Caco-2 (cell line): ENCODE measurements around the gene CHD9. TPM values are rescaled to one million over a fixed set of nuclear protein-coding genes. Genes with fewer than 3 reads are reported as not detected.
"Not testable (repeated sequence)": the region's sequence is repeated elsewhere in the genome, so short reads cannot be mapped to it uniquely, and the experiment has no call there.

ENCODE experiments used
- BruUV-seq: library from RNA; stranded (reverse); fragments of 400-500 nt; replicated peaks from 2 replicates; lab custom pipeline; 2021; lab: Mats Ljungman, UMichigan
- CTCF ChIA-PET: fragments of 300-600 bp; sonication (Branson Sonifier 250); formaldehyde crosslinking; loops from one replicate; lab custom pipeline; 2022; ENCODE audit warnings: antibody characterized with exemption; lab: Charles Lee
- POLR2A ChIA-PET: fragments of 300-600 bp; sonication (Branson Sonifier 250); formaldehyde crosslinking; loops from one replicate; lab custom pipeline; 2022; ENCODE audit warnings: antibody characterized with exemption; lab: Charles Lee
- DNase-seq, 2 experiments: peaks; one replicate each; pipeline versions ENCODE4 v3.0.0 to v3.0.0-alpha.2; 2020 to 2022
- H3K27me3 ChIP-seq: replicated peaks from 2 replicates; pipeline ENCODE4 v1.6.0; 2011; ENCODE audit warnings: low read length; ENCODE audit not compliant: control insufficient read depth, insufficient read depth
- H3K36me3 ChIP-seq: 2 replicates; pipeline ENCODE4 v1.5.1; 2011; ENCODE audit warnings: low read length; ENCODE audit not compliant: control insufficient read depth, insufficient read depth
- H3K4me1 ChIP-seq: fragments of 250-450 bp; sonication (Bioruptor Pico); 2 replicates; pipeline ENCODE4 v1.5.1; 2020; ENCODE audit warnings: mild to moderate bottlenecking
- H3K4me3 ChIP-seq: 2 replicates; pipeline ENCODE4 v1.5.1; 2011; ENCODE audit warnings: low read depth, mild to moderate bottlenecking, control low read depth, low read length
- H3K9me3 ChIP-seq: fragments of 250-450 bp; sonication (Bioruptor Pico); 2 replicates; pipeline ENCODE4 v1.5.1; 2020; ENCODE audit warnings: mild to moderate bottlenecking, moderate library complexity
- H3K27ac Mint-ChIP-seq: one replicate; pipeline ENCODE4 v1.8.0; 2022; ENCODE audit warnings: mixed read lengths; ENCODE audit not compliant: unreplicated experiment
- H3K27me3 Mint-ChIP-seq: one replicate; pipeline ENCODE4 v1.8.0; 2022; ENCODE audit warnings: mixed read lengths; ENCODE audit not compliant: insufficient read depth, unreplicated experiment
- H3K36me3 Mint-ChIP-seq: one replicate; pipeline ENCODE4 v1.8.0; 2022; ENCODE audit warnings: mild to moderate bottlenecking, mixed read lengths; ENCODE audit not compliant: insufficient read depth, unreplicated experiment
- H3K4me1 Mint-ChIP-seq: one replicate; pipeline ENCODE4 v1.8.0; 2022; ENCODE audit warnings: low read depth, mixed read lengths; ENCODE audit not compliant: unreplicated experiment
- H3K4me3 Mint-ChIP-seq: one replicate; pipeline ENCODE4 v1.8.0; 2022; ENCODE audit warnings: mild to moderate bottlenecking, moderate library complexity, mixed read lengths; ENCODE audit not compliant: unreplicated experiment
- H3K9me3 Mint-ChIP-seq: one replicate; pipeline ENCODE4 v1.8.0; 2022; ENCODE audit warnings: mixed read lengths; ENCODE audit not compliant: unreplicated experiment
- CTCF ChIP-seq, 2 experiments: fragments of 200-600 bp in 1 of 2; IDR thresholded peaks; 1 replicate in 1 of 2; 2 replicates in 1 of 2; pipeline versions ENCODE4 v1.5.1 to v1.8.0; 2011 to 2022; ENCODE audit warnings: antibody characterized with exemption in 1 of 2, control low read depth in 1 of 2, inconsistent platforms in 1 of 2, low read depth in 1 of 2, low read length in 1 of 2, mild to moderate bottlenecking in 1 of 2, moderate library complexity in 1 of 2; ENCODE audit not compliant: insufficient read depth in 1 of 2, severe bottlenecking in 1 of 2, unreplicated experiment in 1 of 2
- intact Hi-C: fragments of 100-400 bp; cut with micrococcal nuclease; formaldehyde crosslinking; loops from one replicate; pipeline ENCODE4 v1.10.0; 2022; ENCODE audit not compliant: unreplicated experiment
- total RNA-seq: library from RNA; stranded (reverse); gene quantifications from 2 replicates; pipeline ENCODE4 v1.2.3, GENCODE V29; 2022

CHD9 gene
- total RNA-seq, 1 experiment from 2014 or later: 29.1 TPM

GRCh38 chr16:53262645-53263044 is 207.9 kb downstream of the CHD9 start:
- Mint-ChIP-seq H3K4me3 (no peak overlapping the region), H3K36me3 (peaks cover 14% of the 10 kb centered on the region), H3K27me3 (no peaks in the 10 kb centered on the region), H3K4me1 (no peaks in the 10 kb centered on the region), H3K27ac (no peak overlapping the region), H3K9me3 (no peaks in the 10 kb centered on the region)
- TF ChIP-seq CTCF (IDR thresholded peaks at IDR 0.05; ENCODE audit: insufficient read depth in 1 of 2, low read depth in 1 of 2, low read length in 1 of 2, severe bottlenecking in 1 of 2, unreplicated experiment in 1 of 2): no peak
- POLR2A ChIA-PET: no interaction called here
- BruUV-seq: no TSS peak
- intact Hi-C loops: no loop called here
- Histone ChIP-seq H3K36me3 (peaks cover 2% of the 10 kb centered on the region; the same call in 1 of the 2 replicates), H3K4me3 (no peak overlapping the region), H3K9me3 (no peaks in the 10 kb centered on the region), H3K4me1 (no peaks in the 10 kb centered on the region), H3K27me3 (no peaks in the 10 kb centered on the region)
- CTCF ChIA-PET: no interaction called here
- no peak for DNase-seq

GRCh38 chr16:53266156-53266555 is 211.4 kb downstream of the CHD9 start:
- TF ChIP-seq CTCF (IDR thresholded peaks at IDR 0.05; ENCODE audit: insufficient read depth in 1 of 2, low read depth in 1 of 2, low read length in 1 of 2, severe bottlenecking in 1 of 2, unreplicated experiment in 1 of 2): no peak
- H3K27me3 Mint-ChIP-seq: no peaks in the 10 kb centered on the region
- no TSS peak for BruUV-seq
- POLR2A ChIA-PET: no interaction called here
- H3K4me3 Mint-ChIP-seq: no peak overlapping the region
- Histone ChIP-seq H3K9me3 (no peaks in the 10 kb centered on the region), H3K27me3 (no peaks in the 10 kb centered on the region), H3K36me3 (no peaks in the 10 kb centered on the region), H3K4me1 (no peaks in the 10 kb centered on the region), H3K4me3 (no peak overlapping the region)
- no peaks in the 10 kb centered on the region for H3K9me3 Mint-ChIP-seq
- no peaks in the 10 kb centered on the region for H3K4me1 Mint-ChIP-seq
- H3K36me3 Mint-ChIP-seq: peaks cover 24% of the 10 kb centered on the region
- CTCF ChIA-PET: no interaction called here
- no peak for DNase-seq
- intact Hi-C loops: loop anchor here (2.0 kb wide), 1 partner anchor 149 kb away; no protein-coding TSS in a partner anchor
- H3K27ac Mint-ChIP-seq: no peak overlapping the region

GRCh38 chr16:53278498-53278897 is 223.7 kb downstream of the CHD9 start:
- intact Hi-C loops, H3K4me1 Mint-ChIP-seq, BruUV-seq, H3K36me3 ChIP-seq, CTCF ChIA-PET, DNase-seq, H3K9me3 Mint-ChIP-seq, H3K27me3 ChIP-seq, H3K4me1 ChIP-seq, POLR2A ChIA-PET, H3K27ac Mint-ChIP-seq, H3K27me3 Mint-ChIP-seq, H3K4me3 Mint-ChIP-seq, H3K9me3 ChIP-seq, H3K4me3 ChIP-seq: not testable (repeated sequence)
- peaks cover 20% of the 10 kb centered on the region for H3K36me3 Mint-ChIP-seq

GRCh38 chr16:53281280-53281679 is 226.5 kb downstream of the CHD9 start:
- Histone ChIP-seq H3K9me3 (no peaks in the 10 kb centered on the region), H3K27me3 (no peaks in the 10 kb centered on the region), H3K36me3 (no peaks in the 10 kb centered on the region; the same call in none of the 2 replicates), H3K4me1 (no peaks in the 10 kb centered on the region), H3K4me3 (no peak overlapping the region)
- Mint-ChIP-seq H3K27ac (no peak overlapping the region), H3K36me3 (peaks cover 9% of the 10 kb centered on the region), H3K27me3 (no peaks in the 10 kb centered on the region), H3K4me1 (no peaks in the 10 kb centered on the region), H3K9me3 (no peaks in the 10 kb centered on the region), H3K4me3 (no peak overlapping the region)
- no peak for TF ChIP-seq CTCF (IDR thresholded peaks at IDR 0.05; ENCODE audit: insufficient read depth in 1 of 2, low read depth in 1 of 2, low read length in 1 of 2, severe bottlenecking in 1 of 2, unreplicated experiment in 1 of 2)
- CTCF ChIA-PET: no interaction called here
- BruUV-seq: no TSS peak
- intact Hi-C loops: no loop called here
- no peak for DNase-seq
- POLR2A ChIA-PET: no interaction called here
